ENCODE measurements around the gene SAMD4B.

Gene SAMD4B

DNA sequence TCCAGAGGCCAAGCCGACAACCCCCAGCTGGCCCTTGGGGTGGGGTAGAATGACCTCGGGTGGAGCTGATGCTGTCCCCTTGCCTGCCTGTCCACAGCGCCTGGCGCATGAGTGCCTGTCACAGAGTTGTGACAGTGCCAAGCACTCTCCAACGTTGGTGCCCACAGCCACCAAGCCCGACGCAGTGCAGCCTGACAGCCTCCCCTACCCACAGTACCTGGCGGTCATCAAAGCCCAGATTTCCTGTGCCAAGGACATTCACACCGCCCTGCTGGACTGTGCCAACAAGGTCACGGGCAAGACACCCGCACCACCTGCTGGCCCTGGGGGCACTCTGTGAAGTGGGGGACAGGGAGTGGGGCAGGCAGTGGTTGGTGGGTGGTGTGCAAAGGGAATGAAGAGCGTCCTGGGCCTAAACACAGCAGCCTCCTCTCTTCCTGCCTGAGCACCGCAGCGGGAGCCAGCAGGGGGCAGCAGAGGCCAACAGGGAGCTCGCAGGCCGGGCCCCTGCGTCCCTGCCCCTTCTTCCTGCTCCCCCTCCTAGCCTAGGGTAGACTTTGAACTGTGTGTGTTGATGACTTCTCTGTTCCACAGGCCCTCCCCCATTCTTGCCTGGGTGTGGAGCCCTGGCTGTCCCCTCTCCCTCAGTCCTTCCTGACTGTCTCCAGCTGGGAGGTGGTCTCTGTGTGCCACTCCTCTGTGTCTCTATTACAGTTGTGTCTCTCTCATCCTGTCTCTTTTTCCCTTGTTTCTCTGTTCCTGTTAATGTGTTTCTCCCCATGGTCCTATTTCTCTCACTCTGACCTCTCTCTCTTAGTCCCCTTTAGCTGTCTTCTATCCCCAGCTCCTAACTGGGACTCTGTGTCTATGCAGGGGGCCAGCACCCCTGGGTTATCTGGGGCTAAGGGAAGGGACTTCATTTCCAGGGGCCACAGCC is 55.4 kb downstream of the SAMD4B start:
- DNase-seq: peak; percentile 40

DNA sequence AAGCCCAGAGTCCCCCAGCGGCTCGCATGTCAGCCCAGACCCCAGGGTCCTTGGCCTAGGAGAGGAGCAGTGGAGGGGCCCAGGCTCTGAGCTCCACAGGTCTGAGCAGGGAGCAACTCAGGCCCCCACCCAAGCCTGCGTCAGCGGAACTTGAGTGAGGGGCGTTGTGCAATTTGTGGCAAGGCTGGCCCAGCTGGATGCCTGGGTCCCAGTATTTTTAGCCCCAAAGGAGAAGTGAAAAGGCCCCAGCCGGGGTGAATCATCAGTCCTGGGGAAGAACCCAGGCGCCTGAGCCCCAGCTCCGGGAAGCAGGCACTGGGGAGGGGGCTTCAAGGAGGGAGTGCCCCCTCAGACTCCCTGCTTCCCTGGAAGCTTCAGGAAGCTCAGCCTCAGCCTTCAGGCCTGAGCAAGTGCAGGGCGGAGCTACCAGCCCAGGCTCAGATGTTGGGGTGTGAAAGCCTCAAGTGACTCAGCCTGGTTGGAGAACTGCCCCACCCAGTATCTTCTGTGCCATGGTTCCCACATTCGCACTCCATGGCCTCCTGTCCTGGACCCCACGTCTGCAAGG is 56.2 kb downstream of the SAMD4B start:
- no peak for DNase-seq

DNA sequence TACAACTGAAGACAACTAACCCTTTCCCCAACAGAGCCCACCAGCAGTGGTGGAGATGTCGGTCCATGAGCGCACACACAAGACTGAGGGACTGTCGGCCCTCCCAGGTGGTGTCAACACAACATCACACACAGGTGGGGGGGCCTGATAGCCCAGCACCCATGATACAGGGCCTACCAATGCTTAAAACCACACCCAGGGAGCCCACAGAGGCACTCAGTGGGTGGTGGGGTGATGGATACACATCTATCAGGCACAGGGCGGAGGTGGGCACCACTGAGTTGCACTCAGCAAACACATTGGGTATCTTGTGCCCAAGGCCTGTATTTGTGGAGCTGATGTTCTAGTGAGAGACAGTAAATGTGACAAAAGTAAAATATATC is 57.4 kb downstream of the SAMD4B start:
- no peak for DNase-seq

DNA sequence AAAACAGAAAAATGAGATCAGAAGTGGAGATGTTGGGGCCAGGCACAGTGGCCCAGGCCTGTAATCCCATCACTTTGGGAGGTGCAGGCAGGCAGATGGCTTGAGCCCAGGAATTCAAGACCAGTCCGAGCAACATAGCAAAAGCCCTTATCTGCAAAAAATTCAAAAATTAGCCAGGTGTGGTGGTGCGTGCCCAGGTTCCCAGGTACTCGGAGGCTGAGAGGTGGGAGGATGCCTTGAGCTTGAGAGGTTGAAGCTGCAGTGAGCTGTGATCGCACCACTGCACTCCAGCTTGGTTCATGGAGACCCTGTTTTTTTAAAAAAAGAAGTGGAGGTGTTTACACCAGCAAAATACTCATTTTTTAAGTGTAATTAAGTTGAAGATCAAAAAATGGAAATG is 57.8 kb downstream of the SAMD4B start:
- DNase-seq: no peak

DNA sequence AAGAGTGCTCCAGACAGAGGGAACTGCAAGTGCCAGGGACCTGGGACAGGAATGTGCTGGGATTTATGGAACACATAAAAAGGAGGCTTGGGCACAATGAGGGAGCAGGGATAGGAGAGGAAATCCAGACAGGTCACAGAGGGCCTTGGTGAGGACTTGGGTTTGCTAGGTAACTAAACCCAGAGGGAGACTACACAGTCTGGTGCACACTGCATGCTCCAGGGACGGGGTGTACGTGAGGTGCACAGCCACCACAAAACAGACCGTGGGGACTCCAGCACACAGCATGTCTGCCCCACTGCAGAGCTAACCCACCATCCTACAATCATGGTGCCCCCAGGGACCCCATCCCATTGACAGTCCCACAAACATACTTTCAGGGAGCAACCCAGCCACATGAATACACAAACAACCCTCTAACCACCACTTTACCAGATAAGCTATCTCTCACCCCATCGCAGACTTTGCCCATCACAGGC is 58.9 kb downstream of the SAMD4B start:
- no peak for DNase-seq

DNA sequence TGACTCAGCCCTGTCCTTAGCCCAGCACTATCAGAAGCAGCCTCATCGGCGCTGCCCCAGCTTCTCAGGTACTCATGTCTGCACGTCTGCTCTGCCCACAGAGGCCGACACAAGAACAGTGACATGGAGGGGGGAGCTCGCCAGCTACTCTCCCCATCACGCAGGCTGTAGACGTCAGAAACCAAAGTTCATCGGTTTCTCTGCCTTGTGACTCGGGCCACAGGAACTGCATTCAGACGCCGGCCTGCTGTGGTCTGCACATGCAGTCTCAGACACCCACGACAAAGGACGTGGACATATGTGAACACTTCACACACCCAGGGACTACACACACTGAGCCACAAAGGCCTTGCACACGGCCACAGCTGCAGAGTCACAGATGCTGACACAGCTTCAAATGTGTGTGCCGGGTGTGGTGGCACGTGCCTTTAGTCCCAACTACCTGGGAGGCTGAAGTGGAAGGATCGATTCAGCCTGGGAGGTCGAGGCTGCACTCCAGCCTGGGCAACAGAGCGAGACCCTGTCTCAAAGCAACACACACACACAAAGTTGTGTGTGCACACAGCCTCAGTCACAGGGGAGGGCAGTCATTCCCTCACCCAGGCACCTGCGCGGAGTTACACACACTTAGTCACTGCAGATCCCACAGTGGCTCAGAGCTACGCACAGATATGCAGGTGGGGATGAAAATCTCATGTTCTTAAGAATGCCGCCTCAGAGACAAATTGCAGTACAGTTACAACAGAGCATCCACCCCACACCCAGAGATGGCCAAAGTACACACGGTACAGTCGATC is 59.5 kb downstream of the SAMD4B start:
- no peak for DNase-seq

DNA sequence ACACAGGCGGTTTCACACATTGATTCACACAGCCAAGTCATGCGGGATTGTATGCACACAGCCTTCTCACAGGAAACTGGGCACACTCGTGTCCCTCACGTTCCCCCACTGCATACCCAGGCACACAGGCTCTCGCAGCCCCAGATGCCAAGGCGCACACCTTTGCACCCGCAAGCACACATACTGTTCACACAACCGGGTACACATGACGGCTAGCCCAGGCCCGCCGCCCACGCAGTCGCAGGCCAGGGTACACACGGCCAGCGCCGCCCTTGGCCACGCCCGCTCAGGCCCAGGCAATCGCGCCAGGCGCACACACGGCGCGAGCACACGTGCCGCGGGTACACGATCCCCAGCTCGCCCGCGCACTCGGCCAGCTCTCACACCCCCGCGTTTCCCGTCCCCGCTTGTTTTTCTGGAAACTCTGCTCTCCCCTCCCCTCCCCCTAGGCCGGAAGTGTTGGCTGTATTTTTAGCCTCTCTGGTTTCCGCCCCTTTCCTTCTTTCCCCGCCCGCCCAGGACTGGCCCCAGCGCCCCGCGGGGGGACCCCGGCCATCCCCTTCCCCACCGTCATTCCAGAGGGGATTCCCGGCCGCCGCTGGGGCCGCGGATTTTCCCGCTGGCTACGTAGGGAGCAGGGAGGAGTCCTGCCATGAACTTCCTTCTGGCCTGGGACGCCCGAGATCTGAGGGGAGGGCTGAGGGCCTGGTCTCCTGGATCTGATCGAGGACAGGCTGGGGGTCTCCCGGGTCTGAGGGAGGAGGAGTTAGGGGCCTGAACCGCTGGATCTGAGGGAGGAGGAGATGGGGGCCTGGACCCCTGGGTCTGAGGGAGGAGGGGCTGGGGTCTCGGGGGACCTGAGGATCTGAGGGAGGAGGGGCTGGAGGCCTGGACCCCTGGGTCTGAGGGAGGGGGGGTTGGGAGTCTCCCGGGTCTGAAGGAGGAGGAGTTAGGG is 60.4 kb downstream of the SAMD4B start:
- peak; percentile 48 for DNase-seq

DNA sequence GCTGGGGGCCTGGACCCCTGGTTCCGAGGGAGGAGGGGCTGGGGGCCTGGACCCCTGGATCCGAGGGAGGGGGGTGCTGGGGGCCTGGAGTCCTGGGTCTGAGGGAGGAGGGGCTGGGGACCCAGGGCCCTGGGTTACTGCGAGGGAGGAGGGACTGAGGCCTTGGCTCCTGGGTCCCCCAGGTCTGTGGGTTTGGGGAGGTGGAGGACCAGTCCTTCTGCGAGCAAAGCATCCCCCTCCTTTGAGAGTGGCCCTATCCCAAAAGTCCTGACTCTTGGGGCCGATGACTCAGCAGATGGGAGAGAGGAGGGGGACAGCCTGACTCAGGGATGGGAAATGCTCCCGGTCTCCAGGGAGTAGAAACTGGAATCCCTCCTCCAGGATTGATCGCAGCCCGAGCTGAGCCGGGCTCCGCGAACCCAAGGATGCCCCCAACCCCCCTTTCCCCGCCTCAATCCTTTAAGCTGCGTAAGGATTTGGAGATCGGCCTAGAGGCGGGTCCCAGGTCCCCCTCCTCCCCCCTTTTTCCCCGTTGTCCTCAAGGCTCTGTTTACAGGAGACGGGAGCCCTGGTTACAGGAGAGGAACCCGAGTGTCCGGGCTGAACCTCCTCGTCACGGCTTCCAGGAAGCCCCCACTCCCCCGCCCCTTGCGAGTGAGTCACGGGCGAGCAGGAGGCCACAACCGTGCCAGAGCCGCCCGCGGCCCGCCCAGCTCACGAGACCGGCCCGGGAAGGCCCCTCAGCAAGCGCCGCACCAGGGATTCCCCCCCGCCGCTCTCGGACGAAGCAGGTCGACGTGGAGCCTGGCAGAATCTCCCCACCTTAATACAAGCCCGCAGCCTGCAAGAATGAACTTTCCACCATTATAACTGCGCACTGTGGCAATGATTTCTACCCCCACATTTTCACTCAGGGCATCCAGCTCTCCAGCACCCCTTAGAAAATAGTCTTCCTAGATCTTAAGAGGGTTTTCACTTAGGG is 61.4 kb downstream of the SAMD4B start:
- peak; percentile 36 for DNase-seq

DNA sequence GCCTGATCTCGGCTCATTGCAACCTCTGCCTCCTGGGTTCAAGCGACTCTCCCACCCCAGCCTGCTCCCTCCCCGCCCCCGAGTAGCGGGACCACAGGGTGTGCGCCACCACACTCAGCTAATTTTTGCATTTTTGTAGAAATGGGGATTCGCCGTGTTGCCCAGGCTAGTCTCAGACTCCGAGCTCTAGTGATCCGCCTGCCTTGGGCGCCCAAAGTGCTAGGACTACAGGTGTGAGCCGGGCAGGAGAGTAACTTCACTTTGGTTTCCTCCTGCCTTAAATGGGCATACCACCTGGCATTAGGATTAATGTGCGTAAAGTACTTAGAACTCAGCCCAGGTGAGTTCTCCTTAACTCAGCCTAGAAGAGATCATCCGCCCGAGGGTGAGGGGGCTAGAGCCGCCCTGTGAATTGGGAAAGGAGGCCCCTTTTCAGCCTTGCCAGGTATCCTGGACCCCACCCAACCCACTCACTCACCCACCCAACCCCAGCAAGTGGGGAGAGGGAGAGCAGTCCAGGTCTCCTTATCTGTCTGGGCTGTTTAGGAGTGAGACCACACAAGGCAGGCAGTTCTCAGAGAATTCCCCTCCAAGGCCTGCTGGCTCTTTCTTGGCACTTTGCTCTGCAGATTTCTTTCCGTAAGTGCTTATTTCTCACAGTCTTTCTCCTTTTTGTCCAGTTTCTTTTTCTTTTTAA is 63.2 kb downstream of the SAMD4B start:
- no peak for DNase-seq

DNA sequence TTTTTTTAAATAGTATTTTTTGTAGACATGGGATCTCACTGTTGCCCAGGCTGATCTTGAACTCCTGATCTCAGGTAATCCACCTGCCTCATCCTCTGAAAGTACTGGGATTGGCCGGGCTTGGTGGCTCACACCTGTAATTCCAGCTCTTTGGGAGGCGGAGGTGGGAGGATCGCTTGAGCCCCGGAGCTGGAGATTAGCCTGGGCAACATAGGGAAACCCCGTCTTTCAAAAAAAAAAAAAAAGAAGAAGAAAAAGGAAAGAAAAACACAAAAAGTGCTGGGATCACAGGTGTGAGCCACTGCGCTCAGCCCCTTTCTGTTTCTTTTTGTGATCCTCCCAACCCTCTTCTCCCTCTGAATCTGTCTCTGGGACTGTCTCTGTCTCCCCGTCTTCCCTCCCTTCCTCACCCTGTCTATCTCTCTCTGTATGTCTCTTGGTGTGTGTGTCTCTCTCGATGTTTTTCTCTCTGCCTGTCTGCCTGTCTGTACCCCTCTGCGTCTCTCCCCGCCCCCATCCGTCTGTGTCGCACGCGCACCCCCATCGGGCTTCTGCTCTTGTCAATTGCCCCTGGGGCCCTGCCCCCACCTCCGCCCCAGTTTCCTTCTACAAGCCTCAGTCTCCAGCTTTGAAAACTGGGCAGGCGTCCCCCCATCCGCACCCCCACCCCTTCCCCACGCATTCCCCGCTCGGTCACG is 63.9 kb downstream of the SAMD4B start:
- no peak for DNase-seq

DNA sequence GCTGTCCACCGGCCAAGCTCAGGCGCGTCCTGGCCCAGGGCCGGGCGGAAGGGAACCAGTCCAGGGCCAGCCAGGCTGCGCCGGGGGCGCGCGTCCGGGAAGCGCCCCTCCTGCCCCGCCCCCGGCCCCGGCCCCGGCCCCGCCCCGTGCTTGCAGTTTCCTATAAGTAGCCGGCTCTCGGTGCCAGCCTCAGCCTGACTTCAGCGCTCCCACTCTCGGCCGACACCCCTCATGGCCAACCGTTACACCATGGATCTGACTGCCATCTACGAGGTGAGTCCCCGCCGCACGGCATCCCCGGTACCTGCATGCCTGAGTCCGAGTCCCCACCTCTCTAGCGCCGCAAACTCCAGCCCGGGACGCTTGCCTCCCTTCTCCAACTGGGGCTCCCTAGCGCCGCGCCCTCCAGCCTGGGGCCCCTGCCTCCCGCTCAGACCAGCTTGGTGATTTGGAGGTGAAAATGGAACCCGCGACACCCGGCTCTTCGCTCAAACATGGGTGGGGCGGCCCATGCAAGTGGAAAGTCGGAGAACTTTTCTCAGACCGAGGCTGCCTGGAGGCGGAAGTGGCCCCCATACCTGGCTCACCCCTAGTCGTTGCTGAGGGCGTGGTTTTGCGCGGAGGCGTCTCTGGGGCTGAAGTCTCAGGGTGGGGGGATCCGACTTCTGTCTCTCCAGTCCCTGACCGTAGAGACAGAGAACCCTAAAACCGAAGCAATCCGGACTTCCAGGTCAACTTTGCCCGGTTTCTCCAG is 64.6 kb downstream of the SAMD4B start, which contains the start of gene ZFP36:
Gene ZFP36 (plus strand): TSS at position 192 of the 754 bp plus-strand sequence. CDS start 58 bp downstream, at position 250.
- DNase-seq: peak; percentile 45

DNA sequence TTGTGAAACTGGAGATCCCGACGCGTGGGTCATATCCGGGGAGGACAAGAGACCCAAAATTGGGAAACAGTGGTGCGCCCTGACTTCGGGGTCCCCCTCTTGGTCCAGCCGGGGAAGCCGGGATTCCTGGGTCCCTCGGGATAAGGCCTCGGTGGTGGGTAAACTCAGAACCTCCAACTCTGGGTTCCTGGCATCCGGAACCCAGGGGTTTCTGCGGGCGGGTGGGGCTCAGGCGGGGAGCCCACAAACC is 65.1 kb downstream of the SAMD4B start:
- DNase-seq: no peak

DNA sequence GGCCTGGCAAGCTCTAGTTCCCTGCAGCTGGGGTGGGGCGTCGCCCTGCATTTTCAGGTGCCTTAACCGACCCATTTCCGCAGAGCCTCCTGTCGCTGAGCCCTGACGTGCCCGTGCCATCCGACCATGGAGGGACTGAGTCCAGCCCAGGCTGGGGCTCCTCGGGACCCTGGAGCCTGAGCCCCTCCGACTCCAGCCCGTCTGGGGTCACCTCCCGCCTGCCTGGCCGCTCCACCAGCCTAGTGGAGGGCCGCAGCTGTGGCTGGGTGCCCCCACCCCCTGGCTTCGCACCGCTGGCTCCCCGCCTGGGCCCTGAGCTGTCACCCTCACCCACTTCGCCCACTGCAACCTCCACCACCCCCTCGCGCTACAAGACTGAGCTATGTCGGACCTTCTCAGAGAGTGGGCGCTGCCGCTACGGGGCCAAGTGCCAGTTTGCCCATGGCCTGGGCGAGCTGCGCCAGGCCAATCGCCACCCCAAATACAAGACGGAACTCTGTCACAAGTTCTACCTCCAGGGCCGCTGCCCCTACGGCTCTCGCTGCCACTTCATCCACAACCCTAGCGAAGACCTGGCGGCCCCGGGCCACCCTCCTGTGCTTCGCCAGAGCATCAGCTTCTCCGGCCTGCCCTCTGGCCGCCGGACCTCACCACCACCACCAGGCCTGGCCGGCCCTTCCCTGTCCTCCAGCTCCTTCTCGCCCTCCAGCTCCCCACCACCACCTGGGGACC is 65.6 kb downstream of the SAMD4B start:
- no peak for DNase-seq

DNA sequence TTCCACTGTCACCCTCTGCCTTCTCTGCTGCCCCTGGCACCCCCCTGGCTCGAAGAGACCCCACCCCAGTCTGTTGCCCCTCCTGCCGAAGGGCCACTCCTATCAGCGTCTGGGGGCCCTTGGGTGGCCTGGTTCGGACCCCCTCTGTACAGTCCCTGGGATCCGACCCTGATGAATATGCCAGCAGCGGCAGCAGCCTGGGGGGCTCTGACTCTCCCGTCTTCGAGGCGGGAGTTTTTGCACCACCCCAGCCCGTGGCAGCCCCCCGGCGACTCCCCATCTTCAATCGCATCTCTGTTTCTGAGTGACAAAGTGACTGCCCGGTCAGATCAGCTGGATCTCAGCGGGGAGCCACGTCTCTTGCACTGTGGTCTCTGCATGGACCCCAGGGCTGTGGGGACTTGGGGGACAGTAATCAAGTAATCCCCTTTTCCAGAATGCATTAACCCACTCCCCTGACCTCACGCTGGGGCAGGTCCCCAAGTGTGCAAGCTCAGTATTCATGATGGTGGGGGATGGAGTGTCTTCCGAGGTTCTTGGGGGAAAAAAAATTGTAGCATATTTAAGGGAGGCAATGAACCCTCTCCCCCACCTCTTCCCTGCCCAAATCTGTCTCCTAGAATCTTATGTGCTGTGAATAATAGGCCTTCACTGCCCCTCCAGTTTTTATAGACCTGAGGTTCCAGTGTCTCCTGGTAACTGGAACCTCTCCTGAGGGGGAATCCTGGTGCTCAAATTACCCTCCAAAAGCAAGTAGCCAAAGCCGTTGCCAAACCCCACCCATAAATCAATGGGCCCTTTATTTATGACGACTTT is 66.4 kb downstream of the SAMD4B start:
- no peak for DNase-seq

DNA sequence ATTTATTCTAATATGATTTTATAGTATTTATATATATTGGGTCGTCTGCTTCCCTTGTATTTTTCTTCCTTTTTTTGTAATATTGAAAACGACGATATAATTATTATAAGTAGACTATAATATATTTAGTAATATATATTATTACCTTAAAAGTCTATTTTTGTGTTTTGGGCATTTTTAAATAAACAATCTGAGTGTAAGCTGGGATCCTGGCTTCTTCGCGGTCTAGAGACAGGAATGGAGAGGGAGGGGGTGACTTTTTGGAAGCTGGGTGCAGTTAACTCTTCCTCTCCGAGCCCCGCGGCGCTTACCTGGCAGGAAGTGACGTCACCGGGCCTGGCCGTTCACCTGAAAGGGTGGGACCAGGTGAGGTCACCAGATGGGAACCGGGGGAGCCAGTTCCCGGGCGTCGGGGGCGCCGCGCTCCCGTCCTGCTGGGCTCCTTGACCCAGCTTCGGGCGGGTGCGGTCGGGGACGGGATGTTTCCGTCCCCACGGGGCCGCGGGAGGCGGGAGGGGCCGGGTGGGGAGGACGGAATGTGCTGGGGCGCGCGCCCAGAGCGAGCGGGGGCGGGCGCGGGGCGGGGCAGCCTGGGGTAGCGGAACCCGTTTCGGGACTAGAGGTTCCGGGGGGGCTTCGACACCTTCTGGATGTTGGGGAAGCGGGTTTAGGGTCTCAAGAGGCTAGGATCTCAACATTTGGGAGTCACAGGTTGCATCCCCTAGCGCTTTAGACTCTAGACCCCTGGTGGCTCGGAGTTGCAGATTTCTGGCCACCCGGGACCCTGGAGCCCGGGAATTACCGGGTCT is 67.2 kb downstream of the SAMD4B start:
- no peak for DNase-seq

DNA sequence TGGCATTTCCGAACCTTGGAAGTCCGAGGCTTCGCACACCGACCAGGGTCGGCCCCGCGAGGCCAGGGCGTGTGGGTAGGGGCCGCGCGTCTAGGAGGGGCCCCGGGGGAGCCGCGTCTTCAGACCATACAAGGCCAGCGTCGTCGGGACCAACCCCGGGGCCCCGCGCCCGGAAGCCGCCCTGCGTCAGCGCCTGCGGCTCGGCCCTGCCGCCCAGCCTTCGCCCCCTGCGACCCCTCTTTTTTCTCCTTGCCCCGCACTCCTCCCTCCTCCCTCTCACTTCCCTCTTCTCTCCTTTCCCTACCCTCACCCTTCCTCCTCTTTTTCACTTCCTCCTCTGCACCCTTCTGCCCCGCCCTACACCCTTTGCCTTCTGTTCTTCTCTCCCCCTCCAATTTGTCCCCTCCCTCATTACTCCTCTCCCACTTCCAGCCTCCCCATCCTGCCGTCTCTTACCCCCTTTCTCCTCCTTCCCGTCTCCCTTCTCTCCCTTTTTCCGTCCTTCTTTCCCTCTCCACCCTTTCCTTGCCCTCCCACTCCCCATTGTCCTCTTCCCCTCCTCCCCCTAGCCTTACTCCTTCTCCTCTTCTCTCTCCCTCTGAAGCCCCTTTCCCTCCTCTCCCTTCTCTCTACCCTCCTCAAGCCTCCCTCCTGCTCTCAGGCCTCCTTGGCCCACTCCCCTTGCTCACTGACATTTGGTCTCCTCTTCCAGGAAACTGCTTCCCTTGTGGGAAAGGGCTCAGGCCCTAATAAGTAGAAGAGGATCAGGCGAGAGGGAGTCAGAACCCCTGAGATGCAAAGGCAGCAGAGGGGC is 68.0 kb downstream of the SAMD4B start:
- DNase-seq: no peak
